ENCODE results near the gene ADCY4. TPM values are rescaled to one million over a fixed set of nuclear protein-coding genes. Genes with fewer than 3 reads are reported as not detected.

Gene ADCY4
- total and polyA plus RNA-seq, 2 donors (not counting 3 experiments of a cell fraction or from before 2014, with no cell fraction given), result 81.6 to 84.0 TPM

- Histone ChIP-seq H3K4me3 (replicated peaks in 1 of 3; ENCODE audit: insufficient read depth in 1 of 3, low read depth in 1 of 3, low read length in 3 of 3) (no peak overlapping the region), H3K4me1 (ENCODE audit: control insufficient read depth, extremely low read depth, insufficient read depth, low read length) (no peaks in the 10 kb centered on the region), H3K27ac (ENCODE audit: insufficient read depth, low read depth, low read length) (no peak overlapping the region), H3K9ac (replicated peaks; ENCODE audit: extremely low read depth, insufficient read depth, low read length) (no peak overlapping the region), H3K36me3 (ENCODE audit: control insufficient read depth in 2 of 2, extremely low read depth in 1 of 2, insufficient read depth in 2 of 2, low read length in 2 of 2) (peaks cover 6 to 36% of the 10 kb centered on the region in 2 experiments), H3K9me3 (replicated peaks; ENCODE audit: control insufficient read depth, insufficient read depth, low read length) (no peaks in the 10 kb centered on the region), H3K9me1 (replicated peaks; ENCODE audit: control insufficient read depth, extremely low read depth, insufficient read depth, low read length) (no peaks in the 10 kb centered on the region), H3K27me3 (ENCODE audit: control insufficient read depth in 2 of 2, insufficient read depth in 2 of 2, low read length in 2 of 2) (peaks cover 0 to 1% of the 10 kb centered on the region in 2 experiments), H2AFZ (ENCODE audit: low read depth, low read length) (no peak overlapping the region), H3K4me2 (ENCODE audit: insufficient read depth, low read length) (no peak overlapping the region), H4K20me1 (replicated peaks; ENCODE audit: control insufficient read depth, extremely low read depth, insufficient read depth, low read length) (no peaks in the 10 kb centered on the region), H3K79me2 (ENCODE audit: control insufficient read depth, insufficient read depth, low read length) (no peaks in the 10 kb centered on the region)
- intact Hi-C loops (cut with micrococcal nuclease) (no loop called here), dilution Hi-C loops (cut with MboI; ENCODE audit: extremely low pct_ligation_motif_present, low sequenced_read_pairs) (no loop called here)
- no peak for DNase-seq (ENCODE audit: low read depth, low spot score)
- ChIA-PET POLR2A (interaction anchor here (1.2 kb wide), 1 partner anchor 9 kb away, joined by 3 read pairs; no protein-coding TSS in a partner anchor), CTCF (interaction anchor here (1.2 to 2.7 kb wide), 4 partner anchors 13 to 53 kb away, joined by 3 to 8 read pairs (median 5); no protein-coding TSS in a partner anchor)
- TF ChIP-seq JUN (IDR thresholded peaks at IDR 0.05; ENCODE audit: borderline replicate concordance, insufficient read depth, insufficient read length, low read depth) (no peak), GATA2 (IDR thresholded peaks at IDR 0.05; ENCODE audit: insufficient read depth, insufficient read length, low read depth, low read length) (no peak), POLR2A (IDR thresholded peaks at IDR 0.05; ENCODE audit: low read depth, low read length) (no peak), MYC (IDR thresholded peaks at IDR 0.05; ENCODE audit: low read depth, low read length) (no peak), FOS (IDR thresholded peaks at IDR 0.05; ENCODE audit: borderline replicate concordance, insufficient read depth, low read length) (no peak), POLR2AphosphoS5 (IDR thresholded peaks at IDR 0.05; ENCODE audit: insufficient read depth, low read depth, low read length) (no peak), EZH2 (IDR thresholded peaks at IDR 0.05; ENCODE audit: borderline replicate concordance, low read depth, low read length, severe bottlenecking) (no peak), MAX (IDR thresholded peaks at IDR 0.05; ENCODE audit: insufficient read depth, insufficient read length) (no peak), CTCF (IDR thresholded peaks at IDR 0.05; ENCODE audit: extremely low read depth in 1 of 2, insufficient read depth in 1 of 2, low read depth in 1 of 2, low read length in 2 of 2) (no peak)
- no TSS peak for BruUV-seq (replicated peaks)
- FAIRE-seq, result no peak
These were observed 44.4 kb upstream of the ADCY4 start for GRCh38 chr14:24378981-24379906.
